K562 (cell line): ENCODE measurements around the gene NFATC3. TPM values are rescaled to one million over a fixed set of nuclear protein-coding genes. Genes with fewer than 3 reads are reported as not detected.

ENCODE experiments used
- AFF4 ChIP-seq: sonication (generic); formaldehyde crosslinking; IDR thresholded peaks from 2 replicates; pipeline ENCODE4 v1.8.0; 2023; ENCODE audit warnings: mild to moderate bottlenecking, missing genetic modification reagents
- ATF2 ChIP-seq: sonication (generic); formaldehyde crosslinking; IDR thresholded peaks from 2 replicates; pipeline ENCODE4 v1.8.1; 2022; ENCODE audit warnings: missing genetic modification reagents
- polyA plus RNA-seq, 8 experiments: library from polyadenylated mRNA; depleted of rRNA in 4 of 8; stranded (reverse) in 5 of 8; unstranded in 3 of 8; fragments of >200 nt; fragmentation: Nextera tagmentation in 2 of 8; fragmentation: Illumina TruSeq in 1 of 8; extraction: Ambion mirVana in 2 of 8; extraction: Trizol in 1 of 8; gene quantifications; 2 replicates each; pipeline versions ENCODE4 v1.2.1 to v1.2.3, GENCODE V29; 2011 to 2014; ENCODE audit warnings: inconsistent platforms in 1 of 8, missing spikeins in 1 of 8
- total RNA-seq, 7 experiments: library from RNA; depleted of rRNA in 6 of 7; stranded (reverse); fragments of >200 nt in 6 of 7; fragmentation: Illumina TruSeq in 2 of 7; extraction: Trizol in 2 of 7; gene quantifications; 2 replicates each; pipeline versions ENCODE4 v1.2.1 to v1.2.3, GENCODE V29; 2011 to 2021; ENCODE audit warnings: low replicate concordance in 1 of 7

NFATC3 gene
- total and polyA plus RNA-seq, 9 of the 15 experiments (the other 6 are each of a cell fraction or from before 2014, with no cell fraction given), result 15.7 to 98.4 (median 59.4) TPM

GRCh38 chr16:68083861-68084503 lies 1.2 kb upstream of the NFATC3 start (continued):
- TF ChIP-seq ATF2 (CRISPR knock-in tag) (no peak), AFF4 (no peak)
